GM12878 (cell line): ENCODE data around the gene MRPS23. TPM values are rescaled to one million over a fixed set of nuclear protein-coding genes. Genes with fewer than 3 reads are reported as not detected.

Experiments used
- FOXM1 ChIP-seq: IDR thresholded peaks from 2 replicates; pipeline ENCODE4 v1.6.1; 2012; ENCODE audit warnings: low read depth, mild to moderate bottlenecking, inconsistent platforms, low read length, moderate library complexity
- NR2F1 ChIP-seq: fragments of 450-650 bp; conservative IDR thresholded peaks from 2 replicates; pipeline ENCODE4 v1.6.1; 2017; ENCODE audit warnings: mild to moderate bottlenecking
- NRF1 ChIP-seq: conservative IDR thresholded peaks from 2 replicates; pipeline ENCODE4 v1.6.1; 2011; ENCODE audit warnings: mild to moderate bottlenecking, low read depth, low read length, improper control_type of control experiment
- PAX5 ChIP-seq: IDR thresholded peaks from 2 replicates; pipeline ENCODE4 v1.6.1; 2011; ENCODE audit warnings: low read depth, low read length, borderline replicate concordance
- POLR2AphosphoS5 ChIP-seq: IDR thresholded peaks from 2 replicates; pipeline ENCODE4 v1.6.1; 2011; ENCODE audit warnings: mild to moderate bottlenecking, low read length, inconsistent platforms
- RAD51 ChIP-seq: fragments of 450-650 bp; IDR thresholded peaks from 2 replicates; pipeline ENCODE4 v1.6.1; 2016; ENCODE audit warnings: moderate library complexity, mild to moderate bottlenecking, inconsistent platforms
- SMARCA5 ChIP-seq: fragments of 450-650 bp; IDR thresholded peaks from 2 replicates; pipeline ENCODE4 v1.6.1; 2017; ENCODE audit warnings: mild to moderate bottlenecking
- SUPT20H ChIP-seq: IDR thresholded peaks from 2 replicates; pipeline ENCODE4 v1.6.1; 2011; ENCODE audit warnings: low read depth, mild to moderate bottlenecking, low read length, moderate library complexity, borderline replicate concordance; ENCODE audit not compliant: control insufficient read depth
- WRNIP1 ChIP-seq: IDR thresholded peaks from 2 replicates; pipeline ENCODE4 v1.6.1; 2011; ENCODE audit warnings: low read depth, low read length, improper control_type of control experiment, borderline replicate concordance
- polyA plus RNA-seq, 11 experiments: library from polyadenylated mRNA; depleted of rRNA in 4 of 11; unstranded in 6 of 11; stranded (reverse) in 5 of 11; fragments of >200 nt; fragmentation: Nextera tagmentation in 4 of 11; fragmentation: Illumina TruSeq in 1 of 11; extraction: Ambion mirVana in 4 of 11; extraction: Trizol in 1 of 11; gene quantifications; 1 replicate in 1 of 11; 2 replicates in 10 of 11; pipeline versions ENCODE4 v1.2.1 to v1.2.3, GENCODE V29; 2011 to 2016; ENCODE audit warnings: inconsistent platforms in 2 of 11, missing spikeins in 2 of 11, low read depth in 1 of 11
- total RNA-seq, 4 experiments: library from RNA; depleted of rRNA in 3 of 4; stranded (reverse); fragments of >200 nt in 3 of 4; fragmentation: Illumina TruSeq in 1 of 4; extraction: Trizol in 1 of 4; gene quantifications; 2 replicates each; pipeline versions ENCODE4 v1.2.1 to v1.2.3, GENCODE V29; 2013 to 2021
- TF ChIP-seq, protein P1 (sequence below): fragments of 450-650 bp; IDR thresholded peaks from 2 replicates; pipeline ENCODE4 v1.6.1; 2014; ENCODE audit warnings: mild to moderate bottlenecking
- TF ChIP-seq, protein P2 (sequence below): IDR thresholded peaks from 2 replicates; pipeline ENCODE4 v1.6.1; 2012; ENCODE audit warnings: low read depth, low read length, improper control_type of control experiment
- TF ChIP-seq, protein P3 (sequence below): fragments of 450-650 bp; IDR thresholded peaks from 2 replicates; pipeline ENCODE4 v1.6.1; 2016; ENCODE audit warnings: mild to moderate bottlenecking, moderate library complexity, borderline replicate concordance

Gene MRPS23
- total and polyA plus RNA-seq, 10 of the 15 experiments (the other 5 are each of a cell fraction or from before 2014, with no cell fraction given) = 65.3 to 237 (median 87.9) TPM

DNA sequence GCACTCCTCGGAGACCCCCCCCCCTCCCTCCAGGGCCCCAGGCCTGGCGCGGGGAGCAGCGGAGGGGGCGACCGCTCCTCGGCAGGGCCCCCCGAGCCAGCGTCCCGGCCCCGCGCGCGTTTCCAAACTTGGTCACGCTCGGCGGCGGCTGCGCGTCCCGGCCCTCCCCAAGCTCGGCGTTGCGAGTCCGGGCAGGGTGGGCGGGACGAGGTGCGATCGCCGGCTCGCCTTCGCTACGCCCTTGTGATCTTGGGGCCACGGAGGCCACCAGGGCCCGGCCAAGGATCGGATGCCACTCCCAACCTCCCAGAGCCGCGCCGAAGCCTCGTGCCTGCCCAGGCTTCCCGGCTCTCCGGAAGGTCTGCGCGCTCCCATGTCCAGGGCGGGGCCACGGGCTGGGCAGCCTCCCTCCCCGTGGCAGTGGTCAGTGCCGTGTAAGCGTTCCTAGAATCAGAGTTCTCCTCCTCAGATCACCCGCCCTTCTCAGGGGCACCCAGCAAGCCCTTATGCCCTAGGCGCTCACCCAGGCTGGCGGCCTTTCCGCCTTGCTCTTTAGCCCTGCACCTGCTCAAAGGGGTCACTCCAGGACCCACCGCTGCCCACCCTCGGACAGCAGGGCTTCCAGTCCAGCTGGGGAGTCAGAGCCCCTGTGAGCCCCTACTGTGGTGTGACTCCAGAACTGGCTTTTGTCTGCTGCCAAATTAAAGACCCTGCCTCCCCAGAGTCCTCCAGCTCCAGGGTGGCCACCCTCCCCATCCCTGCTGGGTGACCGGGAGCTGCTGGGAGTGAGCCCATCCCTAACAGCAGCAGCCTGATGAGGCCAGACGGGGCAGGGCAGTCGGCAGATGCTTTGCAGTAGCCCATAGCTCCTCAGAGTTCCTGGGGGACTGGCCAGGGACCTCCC, 12.2 kb upstream of the MRPS23 start (continued):
- TF ChIP-seq, protein P1, sequence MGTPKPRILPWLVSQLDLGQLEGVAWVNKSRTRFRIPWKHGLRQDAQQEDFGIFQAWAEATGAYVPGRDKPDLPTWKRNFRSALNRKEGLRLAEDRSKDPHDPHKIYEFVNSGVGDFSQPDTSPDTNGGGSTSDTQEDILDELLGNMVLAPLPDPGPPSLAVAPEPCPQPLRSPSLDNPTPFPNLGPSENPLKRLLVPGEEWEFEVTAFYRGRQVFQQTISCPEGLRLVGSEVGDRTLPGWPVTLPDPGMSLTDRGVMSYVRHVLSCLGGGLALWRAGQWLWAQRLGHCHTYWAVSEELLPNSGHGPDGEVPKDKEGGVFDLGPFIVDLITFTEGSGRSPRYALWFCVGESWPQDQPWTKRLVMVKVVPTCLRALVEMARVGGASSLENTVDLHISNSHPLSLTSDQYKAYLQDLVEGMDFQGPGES = no peak
- TF ChIP-seq RAD51 = no peak
- TF ChIP-seq SMARCA5 = no peak
- TF ChIP-seq NRF1 = no peak
- TF ChIP-seq, protein P2, sequence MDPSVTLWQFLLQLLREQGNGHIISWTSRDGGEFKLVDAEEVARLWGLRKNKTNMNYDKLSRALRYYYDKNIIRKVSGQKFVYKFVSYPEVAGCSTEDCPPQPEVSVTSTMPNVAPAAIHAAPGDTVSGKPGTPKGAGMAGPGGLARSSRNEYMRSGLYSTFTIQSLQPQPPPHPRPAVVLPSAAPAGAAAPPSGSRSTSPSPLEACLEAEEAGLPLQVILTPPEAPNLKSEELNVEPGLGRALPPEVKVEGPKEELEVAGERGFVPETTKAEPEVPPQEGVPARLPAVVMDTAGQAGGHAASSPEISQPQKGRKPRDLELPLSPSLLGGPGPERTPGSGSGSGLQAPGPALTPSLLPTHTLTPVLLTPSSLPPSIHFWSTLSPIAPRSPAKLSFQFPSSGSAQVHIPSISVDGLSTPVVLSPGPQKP = no peak
- TF ChIP-seq WRNIP1 = no peak
- TF ChIP-seq NR2F1 = no peak
- no peak for TF ChIP-seq POLR2AphosphoS5
- TF ChIP-seq FOXM1 = no peak
- TF ChIP-seq, protein P3, sequence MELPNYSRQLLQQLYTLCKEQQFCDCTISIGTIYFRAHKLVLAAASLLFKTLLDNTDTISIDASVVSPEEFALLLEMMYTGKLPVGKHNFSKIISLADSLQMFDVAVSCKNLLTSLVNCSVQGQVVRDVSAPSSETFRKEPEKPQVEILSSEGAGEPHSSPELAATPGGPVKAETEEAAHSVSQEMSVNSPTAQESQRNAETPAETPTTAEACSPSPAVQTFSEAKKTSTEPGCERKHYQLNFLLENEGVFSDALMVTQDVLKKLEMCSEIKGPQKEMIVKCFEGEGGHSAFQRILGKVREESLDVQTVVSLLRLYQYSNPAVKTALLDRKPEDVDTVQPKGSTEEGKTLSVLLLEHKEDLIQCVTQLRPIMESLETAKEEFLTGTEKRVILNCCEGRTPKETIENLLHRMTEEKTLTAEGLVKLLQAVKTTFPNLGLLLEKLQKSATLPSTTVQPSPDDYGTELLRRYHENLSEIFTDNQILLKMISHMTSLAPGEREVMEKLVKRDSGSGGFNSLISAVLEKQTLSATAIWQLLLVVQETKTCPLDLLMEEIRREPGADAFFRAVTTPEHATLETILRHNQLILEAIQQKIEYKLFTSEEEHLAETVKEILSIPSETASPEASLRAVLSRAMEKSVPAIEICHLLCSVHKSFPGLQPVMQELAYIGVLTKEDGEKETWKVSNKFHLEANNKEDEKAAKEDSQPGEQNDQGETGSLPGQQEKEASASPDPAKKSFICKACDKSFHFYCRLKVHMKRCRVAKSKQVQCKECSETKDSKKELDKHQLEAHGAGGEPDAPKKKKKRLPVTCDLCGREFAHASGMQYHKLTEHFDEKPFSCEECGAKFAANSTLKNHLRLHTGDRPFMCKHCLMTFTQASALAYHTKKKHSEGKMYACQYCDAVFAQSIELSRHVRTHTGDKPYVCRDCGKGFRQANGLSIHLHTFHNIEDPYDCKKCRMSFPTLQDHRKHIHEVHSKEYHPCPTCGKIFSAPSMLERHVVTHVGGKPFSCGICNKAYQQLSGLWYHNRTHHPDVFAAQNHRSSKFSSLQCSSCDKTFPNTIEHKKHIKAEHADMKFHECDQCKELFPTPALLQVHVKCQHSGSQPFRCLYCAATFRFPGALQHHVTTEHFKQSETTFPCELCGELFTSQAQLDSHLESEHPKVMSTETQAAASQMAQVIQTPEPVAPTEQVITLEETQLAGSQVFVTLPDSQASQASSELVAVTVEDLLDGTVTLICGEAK = no peak
- TF ChIP-seq SUPT20H = no peak
- no peak for TF ChIP-seq PAX5
